LNCaP clone FGC (cell line): Measurements from ENCODE around the gene WWC2.
A peak's percentile ranks its signal among the peaks of the same experiment; 100 is the strongest.

ENCODE experiments used
- DNase-seq: peaks from one replicate; pipeline ENCODE4 v3.0.0-alpha.2; 2011; ENCODE audit warnings: low read depth
- H3K4me3 ChIP-seq: 2 replicates; pipeline ENCODE4 v1.5.1; 2011; ENCODE audit warnings: mild to moderate bottlenecking, low read depth, low read length, control low read depth
- CTCF ChIP-seq: IDR thresholded peaks from 2 replicates; pipeline ENCODE4 v1.5.1; 2012; ENCODE audit warnings: mild to moderate bottlenecking; ENCODE audit not compliant: control insufficient read depth, insufficient read depth; ENCODE audit errors: extremely low read depth

Gene WWC2

GRCh38 chr4:183095199-183095512 is 3.9 kb upstream of the WWC2 start:
- no peak for TF ChIP-seq CTCF
- DNase-seq, result no peak
- H3K4me3 ChIP-seq, result no peak overlapping the region

GRCh38 chr4:183096276-183096965 is 2.6 kb upstream of the WWC2 start:
- no peak for DNase-seq
- no peak overlapping the region for H3K4me3 ChIP-seq
- TF ChIP-seq CTCF, result no peak

GRCh38 chr4:183097231-183098018 is 1.6 kb upstream of the WWC2 start:
- no peak overlapping the region for H3K4me3 ChIP-seq

GRCh38 chr4:183098019-183098722 is 886 bp upstream of the WWC2 start:
- DNase-seq, result no peak
- no peak for TF ChIP-seq CTCF
- H3K4me3 ChIP-seq, result peak overlapping the region; percentile 49

More at GRCh38 chr4:183097231-183098018, 1.6 kb upstream of the WWC2 start:
- no peak for TF ChIP-seq CTCF
- DNase-seq, result no peak

DNA sequence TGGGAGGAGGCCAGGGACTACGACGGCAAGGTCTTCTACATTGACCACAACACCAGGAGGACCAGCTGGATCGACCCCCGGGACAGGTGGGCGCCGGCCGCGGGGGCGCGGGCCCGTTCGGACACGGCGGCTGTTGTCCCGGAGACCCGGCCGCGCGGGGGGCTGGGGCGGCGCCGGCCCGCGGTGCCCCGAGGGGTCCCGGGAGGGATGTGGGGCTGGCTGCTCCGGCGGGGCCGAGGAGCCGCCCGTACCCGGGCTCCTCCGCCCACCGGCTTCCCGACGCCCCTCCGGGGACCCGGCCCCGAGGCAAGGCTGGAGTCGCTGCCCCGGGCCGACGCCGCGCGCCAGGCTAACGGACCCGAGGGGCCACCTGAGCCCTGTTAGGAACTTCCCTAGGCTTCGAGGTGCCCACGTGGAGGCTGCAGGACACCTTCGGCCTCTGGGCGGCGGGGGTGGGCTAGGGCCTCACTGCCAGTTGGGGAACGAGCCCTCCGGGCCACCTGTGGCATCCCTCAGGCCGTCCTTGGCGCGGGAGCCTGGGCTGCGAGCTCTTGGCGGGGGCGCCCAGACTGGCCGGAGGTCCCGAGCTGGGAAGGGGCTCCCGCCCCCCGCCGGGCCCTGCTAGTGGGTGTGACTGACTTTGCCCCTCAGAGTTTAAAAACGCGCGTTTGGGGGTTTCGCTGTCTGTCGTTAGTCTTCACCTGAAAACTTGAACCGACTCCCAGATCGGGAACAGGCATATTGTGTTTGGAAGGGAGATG is 660 bp downstream of the WWC2 start:
- TF ChIP-seq CTCF, result no peak
- peak overlapping the region; percentile 49 for H3K4me3 ChIP-seq
- no peak for DNase-seq

GRCh38 chr4:183100298-183100599 is 1.2 kb downstream of the WWC2 start:
- no peak overlapping the region for H3K4me3 ChIP-seq
- no peak for TF ChIP-seq CTCF
- no peak for DNase-seq
